ENCODE measurements around the gene AURKAIP1.

- TF ChIP-seq CTCF (IDR thresholded peaks at IDR 0.05) = no peak
- TF ChIP-seq POLR2A (IDR thresholded peaks at IDR 0.05) = no peak
These were observed 10.7 kb downstream of the AURKAIP1 start for GRCh38 chr1:1364266-1364665.
